PC-3 (cell line): ENCODE data around the gene ZNF407. TPM values are rescaled to one million over a fixed set of nuclear protein-coding genes. Genes with fewer than 3 reads are reported as not detected.
A peak's percentile ranks its signal among the peaks of the same experiment; 100 is the strongest.

ENCODE experiments used
- ATAC-seq: fragments of 200-7000 bp; cut with Tn5 transposase; 2 replicates; pipeline ENCODE4 v1.9.1; 2020; ENCODE audit warnings: mild to moderate bottlenecking, moderate library complexity
- BruUV-seq: library from RNA; stranded (reverse); fragments of 400-500 nt; replicated peaks from 2 replicates; lab custom pipeline; 2021; lab: Mats Ljungman, UMichigan
- CTCF ChIA-PET: fragments of 300-600 bp; sonication (Branson Sonifier 250); formaldehyde crosslinking; loops from one replicate; lab custom pipeline; 2022; ENCODE audit warnings: antibody characterized with exemption; lab: Charles Lee
- POLR2A ChIA-PET: fragments of 300-600 bp; sonication (Branson Sonifier 250); formaldehyde crosslinking; loops from one replicate; lab custom pipeline; 2022; ENCODE audit warnings: antibody characterized with exemption; ENCODE audit not compliant: unreplicated experiment; lab: Charles Lee
- DNase-seq: peaks from one replicate; pipeline ENCODE4 v3.0.0-alpha.2; 2015
- H2AFZ ChIP-seq: fragments of 300-600 bp; sonication (generic); 2 replicates; pipeline ENCODE4 v1.6.0; 2016; ENCODE audit warnings: antibody characterized with exemption, low read length
- H3F3A ChIP-seq: fragments of 300-600 bp; sonication (generic); one replicate; pipeline ENCODE4 v1.6.0; 2017; ENCODE audit warnings: antibody characterized with exemption, low read length, control low read depth, mild to moderate bottlenecking; ENCODE audit not compliant: unreplicated experiment
- H3K27ac ChIP-seq: fragments of 300-600 bp; sonication (generic); 2 replicates; pipeline ENCODE4 v1.5.1; 2016; ENCODE audit warnings: mild to moderate bottlenecking, low read length
- H3K27me3 ChIP-seq: fragments of 300-600 bp; sonication (generic); 2 replicates; pipeline ENCODE4 v1.6.1; 2016; ENCODE audit warnings: low read length, mixed read lengths
- H3K36me3 ChIP-seq: fragments of 300-600 bp; sonication (generic); 2 replicates; pipeline ENCODE4 v1.6.1; 2016; ENCODE audit warnings: low read depth, mixed run types, low read length, mixed read lengths
- H3K4me1 ChIP-seq: fragments of 300-600 bp; sonication (generic); 2 replicates; pipeline ENCODE4 v1.5.1; 2016; ENCODE audit warnings: low read length; ENCODE audit not compliant: insufficient read depth
- H3K4me2 ChIP-seq: fragments of 300-600 bp; sonication (generic); 2 replicates; pipeline ENCODE4 v1.6.0; 2016; ENCODE audit warnings: low read length
- H3K4me3 ChIP-seq: fragments of 300-600 bp; sonication (generic); 2 replicates; pipeline ENCODE4 v1.5.1; 2016; ENCODE audit warnings: mild to moderate bottlenecking, low read length, mixed read lengths
- H3K79me2 ChIP-seq: fragments of 300-600 bp; sonication (generic); 2 replicates; pipeline ENCODE4 v1.6.1; 2017; ENCODE audit warnings: low read length, mixed read lengths
- H3K9ac ChIP-seq: fragments of 300-600 bp; sonication (generic); 2 replicates; pipeline ENCODE4 v1.6.0; 2016; ENCODE audit warnings: mild to moderate bottlenecking, low read length
- H3K9me2 ChIP-seq: fragments of 300-600 bp; sonication (generic); replicated peaks from 2 replicates; pipeline ENCODE4 v1.6.1; 2016; ENCODE audit warnings: mixed run types, low read length, mixed read lengths
- H3K9me3 ChIP-seq: fragments of 300-600 bp; sonication (generic); 2 replicates; pipeline ENCODE4 v1.6.1; 2016; ENCODE audit warnings: low read length, mixed read lengths
- H4K20me1 ChIP-seq: fragments of 300-600 bp; sonication (generic); 2 replicates; pipeline ENCODE4 v1.6.1; 2016; ENCODE audit warnings: low read length, mixed read lengths
- CTCF ChIP-seq: fragments of 300-600 bp; sonication (generic); conservative IDR thresholded peaks from 2 replicates; pipeline ENCODE4 v1.5.1; 2017; ENCODE audit warnings: antibody characterized with exemption, low read depth, mild to moderate bottlenecking, low read length
- EZH2 ChIP-seq: fragments of 300-600 bp; sonication (generic); IDR thresholded peaks from one replicate; pipeline ENCODE4 v1.6.1; 2017; ENCODE audit warnings: antibody characterized with exemption, mild to moderate bottlenecking, low read length; ENCODE audit not compliant: unreplicated experiment
- EZH2phosphoT487 ChIP-seq: fragments of 300-600 bp; sonication (generic); IDR thresholded peaks from 2 replicates; pipeline ENCODE4 v1.6.1; 2018; ENCODE audit warnings: mild to moderate bottlenecking, antibody characterized with exemption, low read length, borderline replicate concordance
- intact Hi-C: fragments of 100-400 bp; cut with micrococcal nuclease; formaldehyde crosslinking; loops from 2 replicates; pipeline ENCODE4 v1.9.0; 2023
- total RNA-seq: library from RNA; depleted of rRNA; stranded (reverse); fragments of >200 nt; gene quantifications from 2 replicates; pipeline ENCODE4 v1.2.3, GENCODE V29; 2014

The ZNF407 gene
- total RNA-seq, 1 experiment from 2014 or later: 9.3 TPM

GRCh38 chr18:74945774-74946545, 348.3 kb downstream of the ZNF407 start:
- peak; percentile 50 for DNase-seq
- CTCF ChIA-PET: no interaction called here
- POLR2A ChIA-PET: no interaction called here
- Histone ChIP-seq H3F3A (no peaks in the 10 kb centered on the region), H2AFZ (0 out of 2 replicates have a peak overlapping the region, but pooled peaks have one; percentile 15), H4K20me1 (no peaks in the 10 kb centered on the region), H3K27me3 (no peaks in the 10 kb centered on the region), H3K79me2 (no peaks in the 10 kb centered on the region), H3K9ac (no peak overlapping the region; the same call in 1 of the 2 replicates), H3K4me1 (peaks cover 58% of the 10 kb centered on the region), H3K4me2 (peak overlapping the region; percentile 83), H3K4me3 (no peak overlapping the region; the same call in 1 of the 2 replicates), H3K27ac (peak overlapping the region; percentile 66), H3K9me2 (no peaks in the 10 kb centered on the region), H3K9me3 (no peaks in the 10 kb centered on the region), H3K36me3 (no peaks in the 10 kb centered on the region)
- no peak for TF ChIP-seq CTCF
- TF ChIP-seq EZH2phosphoT487: no peak
- TF ChIP-seq EZH2: no peak
- intact Hi-C loops: loop anchor here (5.0 kb wide), 1 partner anchor 139 kb away; no protein-coding TSS in a partner anchor
- BruUV-seq: no TSS peak
- ATAC-seq: peak; percentile 29

- no peak overlapping the region for H3K4me3 ChIP-seq
- H4K20me1 ChIP-seq: no peaks in the 10 kb centered on the region
- H3K27me3 ChIP-seq: no peaks in the 10 kb centered on the region
- no TSS peak for BruUV-seq
- no peaks in the 10 kb centered on the region for H3K9me2 ChIP-seq
- DNase-seq: peak; percentile 54
- H3K4me1 ChIP-seq: peaks cover 64% of the 10 kb centered on the region
- no peaks in the 10 kb centered on the region for H3K9me3 ChIP-seq
- H3K9ac ChIP-seq: 0 out of 2 replicates have a peak overlapping the region, but pooled peaks have one; percentile 0
- H2AFZ ChIP-seq: no peak overlapping the region
- ATAC-seq: no peak
- TF ChIP-seq CTCF (no peak), EZH2phosphoT487 (no peak), EZH2 (no peak)
- CTCF ChIA-PET: interaction anchor here (0.6 kb wide), 1 partner anchor 396 kb away, joined by 7 read pairs; no protein-coding TSS in a partner anchor
- peak overlapping the region; percentile 83 for H3K4me2 ChIP-seq
- H3K27ac ChIP-seq: peak overlapping the region; percentile 66
- intact Hi-C loops: loop anchor here (5.0 kb wide), 1 partner anchor 140 kb away; no protein-coding TSS in a partner anchor
- no peaks in the 10 kb centered on the region for H3F3A ChIP-seq
- no peaks in the 10 kb centered on the region for H3K36me3 ChIP-seq
- POLR2A ChIA-PET: interaction anchor here (0.5 to 0.7 kb wide), 3 partner anchors 49 to 262 kb away, joined by 3 to 4 read pairs (median 4); partner anchors contain the start of gene PTGR3
- no peaks in the 10 kb centered on the region for H3K79me2 ChIP-seq
Measured at GRCh38 chr18:74946646-74947375, 349.1 kb downstream of the ZNF407 start.
